OCI-LY7 (cell line): ENCODE measurements around the gene RCBTB2. TPM values are rescaled to one million over a fixed set of nuclear protein-coding genes. Genes with fewer than 3 reads are reported as not detected.
"Not testable (repeated sequence)": the region's sequence is repeated elsewhere in the genome, so short reads cannot be mapped to it uniquely, and the experiment has no call there.

ENCODE experiments used
- BruUV-seq: library from RNA; stranded (reverse); fragments of 400-500 nt; replicated peaks from 2 replicates; lab custom pipeline; 2021; lab: Mats Ljungman, UMichigan
- CTCF ChIA-PET: fragments of 300-600 bp; sonication (Branson Sonifier 250); formaldehyde crosslinking; loops from one replicate; lab custom pipeline; 2022; ENCODE audit warnings: antibody characterized with exemption; ENCODE audit not compliant: unreplicated experiment; lab: Charles Lee
- POLR2A ChIA-PET: fragments of 300-600 bp; sonication (Branson Sonifier 250); formaldehyde crosslinking; loops from one replicate; lab custom pipeline; 2022; ENCODE audit warnings: antibody characterized with exemption; lab: Charles Lee
- DNase-seq: peaks from one replicate; pipeline ENCODE4 v3.0.0-alpha.2; 2015; ENCODE audit warnings: low spot score
- H2AFZ ChIP-seq: fragments of 200-600 bp; sonication (generic), shearing (Covaris generic); 2 replicates; pipeline ENCODE4 v1.6.1; 2014; ENCODE audit warnings: mild to moderate bottlenecking, antibody characterized with exemption, low read length, moderate library complexity
- H3K27ac ChIP-seq: fragments of 200-600 bp; sonication (generic); 2 replicates; pipeline ENCODE4 v1.5.1; 2014; ENCODE audit warnings: mixed run types, low read depth, mild to moderate bottlenecking, moderate library complexity, low read length, inconsistent platforms; ENCODE audit not compliant: poor library complexity, severe bottlenecking
- H3K36me3 ChIP-seq: fragments of 200-600 bp; sonication (generic); 2 replicates; pipeline ENCODE4 v1.6.1; 2014; ENCODE audit warnings: mild to moderate bottlenecking, antibody characterized with exemption, low read length, moderate library complexity, mixed read lengths; ENCODE audit not compliant: insufficient read depth
- H3K4me1 ChIP-seq: fragments of 200-600 bp; sonication (generic); 2 replicates; pipeline ENCODE4 v1.5.1; 2014; ENCODE audit warnings: mild to moderate bottlenecking, low read length; ENCODE audit not compliant: insufficient read depth, poor library complexity, severe bottlenecking
- H3K4me2 ChIP-seq: fragments of 200-600 bp; sonication (generic); 2 replicates; pipeline ENCODE4 v1.6.1; 2014; ENCODE audit warnings: mild to moderate bottlenecking, low read length
- H3K4me3 ChIP-seq: fragments of 200-600 bp; sonication (generic); 2 replicates; pipeline ENCODE4 v1.5.1; 2014; ENCODE audit warnings: mild to moderate bottlenecking, low read depth, low read length; ENCODE audit not compliant: poor library complexity, severe bottlenecking
- H3K79me2 ChIP-seq: fragments of 200-600 bp; sonication (generic); 2 replicates; pipeline ENCODE4 v1.6.1; 2016; ENCODE audit warnings: low read depth, mild to moderate bottlenecking, low read length, moderate library complexity, mixed read lengths; ENCODE audit not compliant: insufficient read depth
- H3K9me2 ChIP-seq: fragments of 200-600 bp; sonication (generic); 2 replicates; pipeline ENCODE4 v1.6.1; 2016; ENCODE audit warnings: mild to moderate bottlenecking, low read length, mixed read lengths; ENCODE audit not compliant: insufficient read depth
- H3K9me3 ChIP-seq: fragments of 200-600 bp; sonication (generic); 2 replicates; pipeline ENCODE4 v1.6.1; 2014; ENCODE audit warnings: mild to moderate bottlenecking, mixed run types, low read length, mixed read lengths
- H4K20me1 ChIP-seq: fragments of 200-600 bp; sonication (generic); 2 replicates; pipeline ENCODE4 v1.6.1; 2014; ENCODE audit warnings: mild to moderate bottlenecking, antibody characterized with exemption, low read length, moderate library complexity, mixed read lengths; ENCODE audit not compliant: insufficient read depth
- EZH2phosphoT487 ChIP-seq: fragments of 200-600 bp; sonication (generic); IDR thresholded peaks from 2 replicates; pipeline ENCODE4 v1.6.1; 2018; ENCODE audit warnings: low read depth, borderline replicate concordance, mild to moderate bottlenecking, mixed run types, antibody characterized with exemption, low read length, moderate library complexity, mixed read lengths
- intact Hi-C: fragments of 100-400 bp; cut with micrococcal nuclease; formaldehyde crosslinking; loops from one replicate; pipeline ENCODE4 v1.10.0; 2022; ENCODE audit not compliant: unreplicated experiment
- total RNA-seq, 2 experiments: library from RNA; depleted of rRNA in 1 of 2; stranded (reverse); fragments of >200 nt in 1 of 2; shearing (Covaris generic) in 1 of 2; gene quantifications; 2 replicates each; pipeline ENCODE4 v1.2.3, GENCODE V29; 2014 to 2022
- TF ChIP-seq, protein P1 (sequence below): fragments of 200-600 bp; sonication (generic); conservative IDR thresholded peaks from 2 replicates; pipeline ENCODE4 v1.5.1; 2014; ENCODE audit warnings: mild to moderate bottlenecking, antibody characterized with exemption, low read length, moderate library complexity, mixed read lengths

RCBTB2 gene
- total RNA-seq, 2 experiments from 2014 or later, result 7.2 to 9.0 TPM

DNA sequence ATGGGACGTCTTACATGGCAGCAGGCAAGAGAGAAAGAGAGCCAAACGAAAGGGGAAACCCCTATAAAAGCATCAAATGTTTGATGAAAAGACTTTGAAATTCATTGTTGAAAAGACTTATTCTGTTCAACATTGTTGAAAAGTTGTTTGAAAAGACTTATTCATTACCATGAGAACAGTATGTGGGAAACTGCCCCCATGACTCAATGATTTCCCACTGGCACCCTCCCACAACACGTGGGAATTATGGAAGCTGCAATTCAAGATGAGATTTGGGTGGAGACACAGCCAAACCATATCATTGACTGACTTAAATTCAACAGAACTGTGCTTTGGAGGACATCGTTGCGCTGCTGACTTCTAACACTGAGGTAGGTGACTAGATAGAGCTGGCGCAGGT, 48.0 kb upstream of the RCBTB2 start:
- POLR2A ChIA-PET, result interaction anchor here (0.9 to 1.7 kb wide), 4 partner anchors 16 to 250 kb away, joined by 4 to 5 read pairs (median 4); no protein-coding TSS in a partner anchor
- Histone ChIP-seq H3K4me2 (no peak overlapping the region), H3K4me1 (peaks cover 39% of the 10 kb centered on the region)

DNA sequence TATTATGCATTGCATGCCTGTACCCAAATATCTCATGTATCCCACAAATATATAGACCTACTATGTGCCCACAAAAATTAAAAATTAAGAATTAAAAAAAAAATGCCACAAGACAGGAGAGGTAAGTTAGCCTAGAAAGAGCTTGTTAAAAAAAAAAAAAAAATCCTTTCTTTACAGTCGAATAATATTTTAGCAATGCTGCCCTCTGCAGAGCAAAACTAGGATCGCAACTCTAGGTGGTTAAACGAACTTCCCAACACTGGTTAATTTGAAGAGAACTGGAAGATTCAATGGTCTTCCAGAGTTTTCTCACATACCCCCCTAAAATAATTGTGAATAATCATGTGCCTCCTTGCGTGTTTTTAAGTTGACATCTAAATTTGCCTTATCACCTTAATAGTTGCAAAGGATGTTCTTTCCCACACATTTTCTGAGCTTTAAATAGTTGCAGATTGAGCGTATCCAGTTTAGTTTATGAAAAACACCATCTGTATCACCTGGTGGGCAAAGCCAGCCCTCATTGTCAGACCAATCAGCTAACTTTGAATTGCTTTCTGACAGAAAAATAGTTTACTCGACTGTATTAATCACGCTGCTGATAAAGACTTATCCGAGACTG, 47.4 kb upstream of the RCBTB2 start:
- Histone ChIP-seq H2AFZ (no peak overlapping the region), H4K20me1 (no peaks in the 10 kb centered on the region), H3K36me3 (no peaks in the 10 kb centered on the region), H3K4me3 (no peak overlapping the region), H3K9me3 (no peaks in the 10 kb centered on the region), H3K4me2 (peak overlapping the region; percentile 71; the same call in 1 of the 2 replicates), H3K4me1 (peaks cover 39% of the 10 kb centered on the region), H3K9me2 (no peaks in the 10 kb centered on the region), H3K27ac (no peak overlapping the region), H3K79me2 (no peaks in the 10 kb centered on the region)
- TF ChIP-seq, protein P1, sequence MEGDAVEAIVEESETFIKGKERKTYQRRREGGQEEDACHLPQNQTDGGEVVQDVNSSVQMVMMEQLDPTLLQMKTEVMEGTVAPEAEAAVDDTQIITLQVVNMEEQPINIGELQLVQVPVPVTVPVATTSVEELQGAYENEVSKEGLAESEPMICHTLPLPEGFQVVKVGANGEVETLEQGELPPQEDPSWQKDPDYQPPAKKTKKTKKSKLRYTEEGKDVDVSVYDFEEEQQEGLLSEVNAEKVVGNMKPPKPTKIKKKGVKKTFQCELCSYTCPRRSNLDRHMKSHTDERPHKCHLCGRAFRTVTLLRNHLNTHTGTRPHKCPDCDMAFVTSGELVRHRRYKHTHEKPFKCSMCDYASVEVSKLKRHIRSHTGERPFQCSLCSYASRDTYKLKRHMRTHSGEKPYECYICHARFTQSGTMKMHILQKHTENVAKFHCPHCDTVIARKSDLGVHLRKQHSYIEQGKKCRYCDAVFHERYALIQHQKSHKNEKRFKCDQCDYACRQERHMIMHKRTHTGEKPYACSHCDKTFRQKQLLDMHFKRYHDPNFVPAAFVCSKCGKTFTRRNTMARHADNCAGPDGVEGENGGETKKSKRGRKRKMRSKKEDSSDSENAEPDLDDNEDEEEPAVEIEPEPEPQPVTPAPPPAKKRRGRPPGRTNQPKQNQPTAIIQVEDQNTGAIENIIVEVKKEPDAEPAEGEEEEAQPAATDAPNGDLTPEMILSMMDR, result peak; percentile 97
- TF ChIP-seq EZH2phosphoT487, result no peak
- ChIA-PET POLR2A (interaction anchor here (0.6 to 1.7 kb wide), 8 partner anchors 52 to 451 kb away, joined by 3 to 13 read pairs (median 4); no protein-coding TSS in a partner anchor), CTCF (interaction anchor here (0.9 to 1.1 kb wide), 2 partner anchors 247 to 453 kb away, joined by 3 to 4 read pairs; no protein-coding TSS in a partner anchor)
- no TSS peak for BruUV-seq
- peak; percentile 78 for DNase-seq
- intact Hi-C loops, result loop anchor here (1.0 kb wide), 4 partner anchors 179 to 453 kb away; partner anchors contain the start of gene ITM2B

More for the DNA sequence above, 48.0 kb upstream of the RCBTB2 start:
- no peak overlapping the region for H3K4me3 ChIP-seq
- no peaks in the 10 kb centered on the region for H3K79me2 ChIP-seq
- H3K27ac ChIP-seq, result no peak overlapping the region
- no peaks in the 10 kb centered on the region for H4K20me1 ChIP-seq
- no peak overlapping the region for H2AFZ ChIP-seq
- DNase-seq, result no peak
- no peak for TF ChIP-seq EZH2phosphoT487
- TF ChIP-seq, protein P1, result no peak
- CTCF ChIA-PET, result interaction anchor here (0.9 kb wide), 1 partner anchor 454 kb away, joined by 4 read pairs; no protein-coding TSS in a partner anchor
- H3K9me3 ChIP-seq, result no peaks in the 10 kb centered on the region
- no TSS peak for BruUV-seq
- H3K9me2 ChIP-seq, result no peaks in the 10 kb centered on the region
- H3K36me3 ChIP-seq, result no peaks in the 10 kb centered on the region
- intact Hi-C loops, result loop anchor here (1.0 kb wide), 4 partner anchors 180 to 454 kb away; partner anchors contain the start of gene ITM2B

DNA sequence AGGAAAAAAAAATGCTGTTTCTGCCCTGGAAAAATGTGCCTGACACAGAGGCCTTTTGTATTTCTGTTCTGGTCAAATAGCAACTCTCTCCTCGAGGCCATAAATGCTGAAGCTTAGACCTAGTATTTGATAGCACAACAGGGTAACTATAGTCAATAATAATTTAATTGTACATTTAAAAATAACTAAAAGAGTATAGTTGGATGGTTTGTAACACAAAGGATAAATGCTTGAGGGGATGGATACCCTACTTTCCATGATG, 47.0 kb upstream of the RCBTB2 start:
- ChIA-PET POLR2A (interaction anchor here (0.6 to 2.4 kb wide), 7 partner anchors 17 to 451 kb away, joined by 3 to 19 read pairs (median 6); no protein-coding TSS in a partner anchor), CTCF (interaction anchor here (1.1 to 1.2 kb wide), 2 partner anchors 10 to 247 kb away, joined by 3 to 4 read pairs; no protein-coding TSS in a partner anchor)
- not testable (repeated sequence) for H2AFZ ChIP-seq, H3K9me2 ChIP-seq, DNase-seq, H3K9me3 ChIP-seq, H3K36me3 ChIP-seq, H3K79me2 ChIP-seq, BruUV-seq, H4K20me1 ChIP-seq
- Histone ChIP-seq H3K27ac (peak overlapping the region; percentile 65), H3K4me1 (peaks cover 39% of the 10 kb centered on the region), H3K4me2 (peak overlapping the region; percentile 71), H3K4me3 (peak overlapping the region; percentile 41)
- intact Hi-C loops, result loop anchor here (1.0 to 10.0 kb wide), 9 partner anchors 18 to 1045 kb away; partner anchors contain the start of genes ARL11, ITM2B and RCBTB2
